GM20000 (cell line): ENCODE data around the gene ADAD2.

Source experiments
- DNase-seq: peaks from one replicate; pipeline ENCODE4 v3.0.0; 2012; ENCODE audit warnings: low spot score
- TF ChIP-seq, protein P1 (sequence below): IDR thresholded peaks from 2 replicates; pipeline ENCODE4 v1.5.1; 2012; ENCODE audit warnings: mild to moderate bottlenecking, control low read depth; ENCODE audit errors: extremely low read depth, missing control alignments

The ADAD2 gene

DNA sequence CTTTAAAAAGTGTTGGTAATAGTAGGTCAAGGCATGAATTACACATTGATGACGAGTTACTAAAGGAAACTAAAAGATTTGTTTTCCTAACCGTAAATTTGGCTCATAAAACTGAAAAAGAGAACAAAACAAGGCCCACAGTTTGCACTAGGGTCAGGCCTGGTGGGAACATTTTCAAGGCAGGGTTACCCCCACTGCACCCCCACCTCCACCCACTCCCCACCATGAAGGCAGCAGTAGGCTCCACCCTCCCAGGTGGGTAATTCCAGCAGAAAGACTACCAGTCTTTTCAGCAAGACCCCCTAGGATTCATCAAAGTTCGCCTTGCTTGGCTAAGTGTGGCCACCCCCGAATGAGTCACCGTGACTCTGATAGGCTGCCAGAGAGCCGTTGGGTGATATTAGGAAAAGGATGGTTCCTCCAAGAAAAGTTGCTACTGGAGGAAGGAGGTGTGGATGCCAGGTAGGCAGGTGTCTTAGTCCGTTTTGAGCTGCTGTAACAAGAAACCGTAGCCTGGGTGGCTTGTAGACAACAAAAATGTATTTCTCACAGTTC lies 37.2 kb upstream of the ADAD2 start:
- no peak for DNase-seq
- TF ChIP-seq, protein P1, sequence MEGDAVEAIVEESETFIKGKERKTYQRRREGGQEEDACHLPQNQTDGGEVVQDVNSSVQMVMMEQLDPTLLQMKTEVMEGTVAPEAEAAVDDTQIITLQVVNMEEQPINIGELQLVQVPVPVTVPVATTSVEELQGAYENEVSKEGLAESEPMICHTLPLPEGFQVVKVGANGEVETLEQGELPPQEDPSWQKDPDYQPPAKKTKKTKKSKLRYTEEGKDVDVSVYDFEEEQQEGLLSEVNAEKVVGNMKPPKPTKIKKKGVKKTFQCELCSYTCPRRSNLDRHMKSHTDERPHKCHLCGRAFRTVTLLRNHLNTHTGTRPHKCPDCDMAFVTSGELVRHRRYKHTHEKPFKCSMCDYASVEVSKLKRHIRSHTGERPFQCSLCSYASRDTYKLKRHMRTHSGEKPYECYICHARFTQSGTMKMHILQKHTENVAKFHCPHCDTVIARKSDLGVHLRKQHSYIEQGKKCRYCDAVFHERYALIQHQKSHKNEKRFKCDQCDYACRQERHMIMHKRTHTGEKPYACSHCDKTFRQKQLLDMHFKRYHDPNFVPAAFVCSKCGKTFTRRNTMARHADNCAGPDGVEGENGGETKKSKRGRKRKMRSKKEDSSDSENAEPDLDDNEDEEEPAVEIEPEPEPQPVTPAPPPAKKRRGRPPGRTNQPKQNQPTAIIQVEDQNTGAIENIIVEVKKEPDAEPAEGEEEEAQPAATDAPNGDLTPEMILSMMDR, result no peak

GRCh38 chr16:84155226-84155625 lies 35.7 kb upstream of the ADAD2 start:
- TF ChIP-seq, protein P1, result no peak
- DNase-seq, result no peak

- TF ChIP-seq, protein P1, result no peak
- DNase-seq, result no peak
Observed at GRCh38 chr16:84155771-84156170, 35.2 kb upstream of the ADAD2 start.

DNA sequence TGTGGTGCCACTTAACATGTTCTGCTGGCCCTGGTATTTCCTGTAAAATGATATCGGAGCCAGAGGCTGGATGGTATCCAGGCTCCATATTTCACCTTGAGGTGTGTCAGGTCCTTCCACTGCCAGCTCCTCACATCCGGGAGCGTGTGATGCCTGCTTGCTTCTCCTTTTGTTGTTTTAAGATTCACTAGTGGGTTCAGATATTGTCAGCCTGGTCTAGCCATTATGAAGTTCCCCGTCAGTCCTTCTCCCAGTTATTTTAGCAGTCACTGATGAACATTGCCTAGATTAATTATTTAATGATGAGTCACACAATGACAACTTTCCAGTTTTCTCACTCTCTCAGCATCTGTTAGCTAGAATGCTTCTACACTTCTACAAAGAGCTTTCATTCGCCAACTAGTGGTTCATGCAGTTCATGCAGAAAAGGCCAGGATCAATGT lies 34.6 kb upstream of the ADAD2 start:
- TF ChIP-seq, protein P1, result no peak
- no peak for DNase-seq

GRCh38 chr16:84159007-84159406 lies 31.9 kb upstream of the ADAD2 start:
- TF ChIP-seq, protein P1, result no peak
- DNase-seq, result no peak

GRCh38 chr16:84159800-84160199 lies 31.2 kb upstream of the ADAD2 start:
- no peak for DNase-seq
- TF ChIP-seq, protein P1, result no peak

DNA sequence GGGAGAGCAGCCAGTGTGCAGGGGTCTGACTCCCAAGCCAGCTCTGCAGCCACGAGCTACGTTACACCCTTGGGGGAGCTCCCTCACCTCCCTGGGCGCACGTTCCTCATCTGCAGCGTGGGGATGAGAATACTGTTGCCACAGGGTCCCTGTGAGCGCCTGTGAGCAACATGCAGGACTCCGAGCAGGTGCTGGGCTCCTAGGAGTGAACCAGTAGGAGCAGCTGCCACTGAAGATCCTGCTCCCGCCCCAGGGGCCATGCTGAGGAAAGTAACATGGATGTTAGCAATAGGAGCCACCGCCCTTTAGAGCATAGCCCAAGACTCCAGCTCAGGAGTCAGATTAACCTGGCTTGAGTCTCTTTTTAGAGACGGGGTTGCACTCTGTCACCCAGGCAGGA lies 29.9 kb upstream of the ADAD2 start:
- DNase-seq, result no peak
- TF ChIP-seq, protein P1, result no peak

DNA sequence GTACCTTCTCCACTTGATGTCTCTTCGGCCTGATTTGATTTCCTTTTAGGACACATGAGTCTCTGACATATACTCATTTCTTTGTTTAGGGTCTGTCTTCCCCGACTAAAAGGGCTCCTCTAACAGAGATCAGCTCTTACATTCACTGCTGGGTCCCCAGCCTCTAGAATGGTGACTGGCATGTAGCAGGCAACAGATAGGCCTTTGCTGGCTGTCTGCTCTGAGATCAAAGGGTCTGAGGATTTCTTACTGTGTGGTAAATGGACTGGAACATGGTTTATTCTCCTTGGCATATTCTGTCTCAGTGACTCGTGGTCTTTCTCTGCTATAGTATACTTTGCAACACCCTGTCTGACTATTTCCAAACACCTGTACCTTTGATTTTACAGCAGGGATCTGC lies 29.2 kb upstream of the ADAD2 start:
- TF ChIP-seq, protein P1, result no peak
- DNase-seq, result no peak
